Mesenchymal stem cell (in vitro differentiated cells and primary cell): ENCODE results near the gene HEMK1.

Experiments used
- DNase-seq: peaks from one replicate; pipeline ENCODE4 v3.0.0-alpha.2; 2013
- H2AFZ ChIP-seq: one replicate; pipeline ENCODE4 v1.6.1; 2013; ENCODE audit warnings: low read depth, mild to moderate bottlenecking, control low read depth, inconsistent platforms, low read length, moderate library complexity
- H2AK5ac ChIP-seq: 2 replicates; pipeline ENCODE4 v1.6.1; 2013; ENCODE audit warnings: low read length, moderate library complexity, mild to moderate bottlenecking, inconsistent platforms; ENCODE audit not compliant: severe bottlenecking
- H2BK120ac ChIP-seq: one replicate; pipeline ENCODE4 v1.6.1; 2013; ENCODE audit warnings: low read depth, mild to moderate bottlenecking, inconsistent platforms, low read length, moderate library complexity
- H2BK12ac ChIP-seq, 2 experiments: one replicate each; pipeline ENCODE4 v1.6.1; 2013; ENCODE audit warnings: inconsistent platforms in 2 of 2, low read length in 2 of 2, mild to moderate bottlenecking in 2 of 2, moderate library complexity in 2 of 2, control low read depth in 1 of 2
- H2BK15ac ChIP-seq: one replicate; pipeline ENCODE4 v1.6.1; 2013; ENCODE audit warnings: mild to moderate bottlenecking, low read depth, inconsistent platforms; ENCODE audit not compliant: poor library complexity, severe bottlenecking
- H2BK5ac ChIP-seq: 2 replicates; pipeline ENCODE4 v1.6.1; 2013; ENCODE audit warnings: low read depth, mild to moderate bottlenecking, low read length, control low read depth, inconsistent platforms; ENCODE audit not compliant: poor library complexity, severe bottlenecking
- H3K14ac ChIP-seq, 2 experiments: one replicate each; pipeline ENCODE4 v1.6.1; 2013; ENCODE audit warnings: inconsistent platforms in 2 of 2, low read length in 2 of 2, control low read depth in 1 of 2, mild to moderate bottlenecking in 1 of 2, moderate library complexity in 1 of 2
- H3K18ac ChIP-seq, 2 experiments: one replicate each; pipeline ENCODE4 v1.6.1; 2013; ENCODE audit warnings: inconsistent platforms in 2 of 2, low read length in 2 of 2, control low read depth in 1 of 2, low read depth in 1 of 2, mild to moderate bottlenecking in 1 of 2
- H3K23ac ChIP-seq, 2 experiments: one replicate each; pipeline ENCODE4 v1.6.1; 2013; ENCODE audit warnings: inconsistent platforms in 2 of 2, low read length in 2 of 2, mild to moderate bottlenecking in 2 of 2, moderate library complexity in 2 of 2, control low read depth in 1 of 2
- H3K27ac ChIP-seq: 2 replicates; pipeline ENCODE4 v1.5.1; 2013; ENCODE audit warnings: mild to moderate bottlenecking, moderate library complexity, low read length, control low read depth, inconsistent platforms; ENCODE audit not compliant: poor library complexity, severe bottlenecking
- H3K27me3 ChIP-seq, 2 experiments: 2 replicates each; pipeline versions ENCODE4 v1.6.1 to v1.7.0; 2013; ENCODE audit warnings: low read length in 2 of 2, mild to moderate bottlenecking in 2 of 2, moderate library complexity in 2 of 2, control low read depth in 1 of 2, inconsistent platforms in 1 of 2; ENCODE audit not compliant: control insufficient read depth in 1 of 2, insufficient read depth in 1 of 2
- H3K36me3 ChIP-seq, 2 experiments: 2 replicates each; pipeline versions ENCODE4 v1.6.1 to v1.7.0; 2013; ENCODE audit warnings: low read length in 2 of 2, control low read depth in 1 of 2, inconsistent platforms in 1 of 2, low read depth in 1 of 2, mild to moderate bottlenecking in 1 of 2; ENCODE audit not compliant: insufficient read depth in 2 of 2, control insufficient read depth in 1 of 2
- H3K4ac ChIP-seq, 2 experiments: one replicate each; pipeline ENCODE4 v1.6.1; 2013; ENCODE audit warnings: inconsistent platforms in 2 of 2, low read length in 2 of 2, mild to moderate bottlenecking in 2 of 2, moderate library complexity in 2 of 2, control low read depth in 1 of 2, low read depth in 1 of 2
- H3K4me1 ChIP-seq: 2 replicates; pipeline ENCODE4 v1.6.1; 2013; ENCODE audit warnings: low read depth, low read length, control low read depth; ENCODE audit not compliant: control insufficient read depth, insufficient read depth
- H3K4me2 ChIP-seq: 2 replicates; pipeline ENCODE4 v1.6.1; 2013; ENCODE audit warnings: low read length, mild to moderate bottlenecking, inconsistent platforms; ENCODE audit not compliant: poor library complexity, severe bottlenecking
- H3K4me3 ChIP-seq, 2 experiments: 2 replicates each; pipeline versions ENCODE4 v1.5.1 to v1.7.0; 2013; ENCODE audit warnings: low read length in 2 of 2, mild to moderate bottlenecking in 2 of 2, control low read depth in 1 of 2, low read depth in 1 of 2; ENCODE audit not compliant: insufficient read depth in 1 of 2
- H3K79me1 ChIP-seq: replicated peaks from 2 replicates; pipeline ENCODE4 v1.6.1; 2013; ENCODE audit warnings: mild to moderate bottlenecking, control low read depth, low read length, inconsistent platforms; ENCODE audit not compliant: poor library complexity, severe bottlenecking
- H3K9ac ChIP-seq: 2 replicates; pipeline ENCODE4 v1.7.0; 2013; ENCODE audit warnings: mild to moderate bottlenecking, low read length, moderate library complexity
- H3K9me3 ChIP-seq: 2 replicates; pipeline ENCODE4 v1.7.0; 2013; ENCODE audit warnings: mild to moderate bottlenecking, low read length; ENCODE audit not compliant: control insufficient read depth
- H4K8ac ChIP-seq: one replicate; pipeline ENCODE4 v1.6.1; 2013; ENCODE audit warnings: inconsistent platforms, mild to moderate bottlenecking, low read length, moderate library complexity
- H4K91ac ChIP-seq: one replicate; pipeline ENCODE4 v1.6.1; 2013; ENCODE audit warnings: mild to moderate bottlenecking, low read length, inconsistent platforms
- WGBS: methylation state at CpG from one replicate; pipeline ENCODE4 v1.1.7; 2013; ENCODE audit warnings: mixed read lengths; 5-methylcytosine and 5-hydroxymethylcytosine counted together

HEMK1 gene

GRCh38 chr3:50632450-50632849 lies 63.1 kb downstream of the HEMK1 start:
- no peak overlapping the region for H3K18ac ChIP-seq
- DNase-seq, result no peak
- H2BK120ac ChIP-seq, result no peak overlapping the region
- H3K79me1 ChIP-seq, result peaks cover 44% of the 10 kb centered on the region
- H3K27ac ChIP-seq, result no peak overlapping the region
- H3K4ac ChIP-seq, result peak overlapping the region in 1 of 2 experiments; percentile 9
- no peak overlapping the region for H2BK15ac ChIP-seq
- H2AK5ac ChIP-seq, result no peak overlapping the region
- H2BK5ac ChIP-seq, result no peak overlapping the region
- no peaks in the 10 kb centered on the region for H3K9me3 ChIP-seq
- no peak overlapping the region for H3K4me2 ChIP-seq
- H4K8ac ChIP-seq, result peak overlapping the region; percentile 53
- WGBS, result 35% methylated on average over 5 of the region's 5 CpGs
- H3K14ac ChIP-seq, result no peak overlapping the region
- no peak overlapping the region for H4K91ac ChIP-seq
- H2BK12ac ChIP-seq, result no peak overlapping the region
- H3K4me1 ChIP-seq, result peaks cover 20% of the 10 kb centered on the region
- H3K23ac ChIP-seq, result no peak overlapping the region
- H3K36me3 ChIP-seq, result peaks cover 0 to 6% of the 10 kb centered on the region in 2 experiments
- no peak overlapping the region for H3K4me3 ChIP-seq
- H2AFZ ChIP-seq, result no peak overlapping the region
- H3K9ac ChIP-seq, result peak overlapping the region; percentile 15
- no peaks in the 10 kb centered on the region for H3K27me3 ChIP-seq

- Histone ChIP-seq H2BK15ac (no peak overlapping the region), H3K4me3 (no peak overlapping the region), H3K18ac (no peak overlapping the region), H3K4me1 (peaks cover 18% of the 10 kb centered on the region), H3K4ac (no peak overlapping the region), H3K27me3 (no peaks in the 10 kb centered on the region), H3K79me1 (peaks cover 49% of the 10 kb centered on the region), H2AFZ (no peak overlapping the region), H3K14ac (no peak overlapping the region), H3K36me3 (peaks cover 0 to 6% of the 10 kb centered on the region in 2 experiments), H4K8ac (no peak overlapping the region), H3K9ac (no peak overlapping the region), H3K23ac (no peak overlapping the region), H3K9me3 (no peaks in the 10 kb centered on the region), H3K4me2 (no peak overlapping the region), H3K27ac (no peak overlapping the region), H2AK5ac (no peak overlapping the region), H2BK5ac (no peak overlapping the region), H2BK120ac (no peak overlapping the region), H4K91ac (no peak overlapping the region), H2BK12ac (no peak overlapping the region)
- DNase-seq, result no peak
- WGBS, result 89% methylated on average over 5 of the region's 5 CpGs
Measured at GRCh38 chr3:50633230-50633790, 64.0 kb downstream of the HEMK1 start.

- H3K36me3 ChIP-seq, result peaks cover 0 to 7% of the 10 kb centered on the region in 2 experiments
- H2AK5ac ChIP-seq, result no peak overlapping the region
- no peak overlapping the region for H3K4ac ChIP-seq
- H2AFZ ChIP-seq, result no peak overlapping the region
- no peak overlapping the region for H3K14ac ChIP-seq
- no peaks in the 10 kb centered on the region for H3K9me3 ChIP-seq
- H3K23ac ChIP-seq, result no peak overlapping the region
- H3K4me3 ChIP-seq, result no peak overlapping the region
- H3K79me1 ChIP-seq, result peaks cover 42% of the 10 kb centered on the region
- H4K8ac ChIP-seq, result no peak overlapping the region
- no peak overlapping the region for H3K27ac ChIP-seq
- no peak overlapping the region for H4K91ac ChIP-seq
- H2BK15ac ChIP-seq, result no peak overlapping the region
- no peak overlapping the region for H3K18ac ChIP-seq
- H2BK5ac ChIP-seq, result no peak overlapping the region
- H2BK12ac ChIP-seq, result no peak overlapping the region
- no peak for DNase-seq
- H3K4me2 ChIP-seq, result no peak overlapping the region
- no peak overlapping the region for H3K9ac ChIP-seq
- H3K27me3 ChIP-seq, result no peaks in the 10 kb centered on the region
- peaks cover 31% of the 10 kb centered on the region for H3K4me1 ChIP-seq
- no peak overlapping the region for H2BK120ac ChIP-seq
Measured at GRCh38 chr3:50635066-50635465, 65.7 kb downstream of the HEMK1 start.

GRCh38 chr3:50637011-50637410 lies 67.7 kb downstream of the HEMK1 start:
- no peak overlapping the region for H3K23ac ChIP-seq
- no peak overlapping the region for H3K9ac ChIP-seq
- H4K91ac ChIP-seq, result no peak overlapping the region
- H3K14ac ChIP-seq, result no peak overlapping the region
- no peak overlapping the region for H3K4me2 ChIP-seq
- no peak overlapping the region for H2AK5ac ChIP-seq
- H3K36me3 ChIP-seq, result peaks cover 16 to 26% of the 10 kb centered on the region in 2 experiments
- H3K4me1 ChIP-seq, result peaks cover 17% of the 10 kb centered on the region
- H2AFZ ChIP-seq, result no peak overlapping the region
- H2BK15ac ChIP-seq, result no peak overlapping the region
- no peak overlapping the region for H2BK12ac ChIP-seq
- H2BK5ac ChIP-seq, result no peak overlapping the region
- H3K27me3 ChIP-seq, result no peaks in the 10 kb centered on the region
- H3K4ac ChIP-seq, result no peak overlapping the region
- no peak overlapping the region for H4K8ac ChIP-seq
- H3K4me3 ChIP-seq, result no peak overlapping the region
- DNase-seq, result no peak
- 81% methylated on average over 4 of the region's 4 CpGs for WGBS
- no peak overlapping the region for H3K27ac ChIP-seq
- no peak overlapping the region for H3K18ac ChIP-seq
- H3K9me3 ChIP-seq, result no peaks in the 10 kb centered on the region
- peaks cover 41% of the 10 kb centered on the region for H3K79me1 ChIP-seq
- no peak overlapping the region for H2BK120ac ChIP-seq
